Gastroesophageal sphincter (tissue), 3 donors: Measurements from ENCODE around the gene CLIP2.

Experiments
- POLR2A ChIP-seq, 2 donors: fragments of 450-650 bp; IDR thresholded peaks; one replicate each; pipeline ENCODE4 v1.6.1; 2017; ENCODE audit warnings: antibody characterized with exemption in 2 of 2, mild to moderate bottlenecking in 2 of 2, moderate library complexity in 1 of 2
- POLR2AphosphoS5 ChIP-seq: sonication (generic); formaldehyde crosslinking; IDR thresholded peaks from one replicate; pipeline ENCODE4 v1.6.1; 2017; ENCODE audit warnings: antibody characterized with exemption
- TF ChIP-seq, protein P1 (sequence below), 4 experiments: fragments of 200-600 bp in 2 of 4; fragments of 450-650 bp in 2 of 4; sonication (generic) in 1 of 4; IDR thresholded peaks; one replicate each; pipeline ENCODE4 v1.5.1; 2017 to 2019; ENCODE audit warnings: antibody characterized with exemption in 4 of 4, mild to moderate bottlenecking in 2 of 4, moderate library complexity in 2 of 4

GRCh38 chr7:74299401-74299800, 10.2 kb downstream of the CLIP2 start:
- TF ChIP-seq, protein P1, sequence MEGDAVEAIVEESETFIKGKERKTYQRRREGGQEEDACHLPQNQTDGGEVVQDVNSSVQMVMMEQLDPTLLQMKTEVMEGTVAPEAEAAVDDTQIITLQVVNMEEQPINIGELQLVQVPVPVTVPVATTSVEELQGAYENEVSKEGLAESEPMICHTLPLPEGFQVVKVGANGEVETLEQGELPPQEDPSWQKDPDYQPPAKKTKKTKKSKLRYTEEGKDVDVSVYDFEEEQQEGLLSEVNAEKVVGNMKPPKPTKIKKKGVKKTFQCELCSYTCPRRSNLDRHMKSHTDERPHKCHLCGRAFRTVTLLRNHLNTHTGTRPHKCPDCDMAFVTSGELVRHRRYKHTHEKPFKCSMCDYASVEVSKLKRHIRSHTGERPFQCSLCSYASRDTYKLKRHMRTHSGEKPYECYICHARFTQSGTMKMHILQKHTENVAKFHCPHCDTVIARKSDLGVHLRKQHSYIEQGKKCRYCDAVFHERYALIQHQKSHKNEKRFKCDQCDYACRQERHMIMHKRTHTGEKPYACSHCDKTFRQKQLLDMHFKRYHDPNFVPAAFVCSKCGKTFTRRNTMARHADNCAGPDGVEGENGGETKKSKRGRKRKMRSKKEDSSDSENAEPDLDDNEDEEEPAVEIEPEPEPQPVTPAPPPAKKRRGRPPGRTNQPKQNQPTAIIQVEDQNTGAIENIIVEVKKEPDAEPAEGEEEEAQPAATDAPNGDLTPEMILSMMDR (IDR thresholded peaks at IDR 0.05): no peak
- TF ChIP-seq POLR2A (IDR thresholded peaks at IDR 0.05) (no peak), POLR2AphosphoS5 (no peak)
